Measurements from ENCODE around the gene VPS13D. TPM values are rescaled to one million over a fixed set of nuclear protein-coding genes. Genes with fewer than 3 reads are reported as not detected.

Gene VPS13D
- total RNA-seq (2022; extraction: Qiagen RNA extraction): 6.0 to 7.8 TPM (median 6.3 TPM) in 5 replicates

GRCh38 chr1:12229835-12230548, at the start of gene VPS13D:
Gene VPS13D, plus strand, starts transcription at chr1:12230030. Its CDS starts 4,237 bp downstream, at chr1:12234267.

Other genes starting within 250 kb of the VPS13D start
- gene MFN2, start 249.6 kb upstream of the VPS13D start, total RNA-seq (2022; extraction: Qiagen RNA extraction): 29.7 to 39.2 TPM (median 32.4 TPM) in 5 replicates
- 11.0 to 16.1 TPM (median 14.0 TPM) in 5 replicates for gene MIIP, start 210.5 kb upstream of the VPS13D start, total RNA-seq (2022; extraction: Qiagen RNA extraction)
- 0.10 to 0.16 TPM (median 0.10 TPM) in 5 replicates for gene TNFRSF8, start 166.7 kb upstream of the VPS13D start, total RNA-seq (2022; extraction: Qiagen RNA extraction)
- 0.52 to 0.65 TPM (median 0.60 TPM) in 5 replicates for gene TNFRSF1B, start 63.0 kb upstream of the VPS13D start, total RNA-seq (2022; extraction: Qiagen RNA extraction)